GOT3 (cell line): ENCODE data around the gene HOMER2.

Experiments
- DNase-seq: peaks from one replicate; lab custom pipeline; 2025; ENCODE audit warnings: mixed read lengths; lab: John Stamatoyannopoulos, UW

Gene HOMER2

DNA sequence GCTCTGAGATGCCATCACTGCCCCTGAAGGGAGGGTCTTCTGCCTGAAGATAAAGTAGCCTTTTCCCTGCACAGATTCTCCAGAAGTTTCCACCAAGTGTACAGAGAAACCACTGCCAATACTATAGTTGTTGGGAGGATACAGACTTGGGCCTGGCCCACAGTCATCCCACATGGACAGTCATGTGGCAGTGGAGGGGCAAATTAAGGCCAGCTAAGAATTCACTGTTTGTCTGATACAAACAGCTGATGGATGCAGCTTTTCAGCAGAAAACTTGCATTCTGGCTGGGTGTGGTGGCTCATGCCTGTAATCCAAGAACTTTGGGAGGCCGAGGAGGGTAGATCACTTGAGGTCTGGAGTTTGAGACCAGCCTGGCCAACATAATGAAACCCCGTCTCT, 22.1 kb downstream of the HOMER2 start:
- no peak for DNase-seq

DNA sequence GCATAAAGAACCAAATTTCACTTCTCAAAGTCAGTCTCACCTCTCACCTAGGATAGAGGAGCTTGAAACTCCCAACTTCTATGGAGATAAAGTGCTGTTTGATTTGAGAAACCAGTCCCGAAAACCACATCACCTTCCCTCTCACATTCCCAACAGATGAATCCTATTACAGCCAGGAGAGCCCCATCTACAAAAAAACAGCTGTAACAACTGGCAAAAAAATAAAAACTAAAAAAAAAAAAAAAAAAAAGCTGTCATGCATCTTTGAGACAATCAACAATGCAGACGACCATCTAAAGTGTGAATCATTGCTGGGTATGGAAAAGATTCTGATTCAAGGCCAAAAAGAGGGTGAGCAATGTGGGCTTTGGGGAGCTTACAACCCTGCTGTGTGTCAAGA, 23.8 kb downstream of the HOMER2 start:
- no peak for DNase-seq

DNA sequence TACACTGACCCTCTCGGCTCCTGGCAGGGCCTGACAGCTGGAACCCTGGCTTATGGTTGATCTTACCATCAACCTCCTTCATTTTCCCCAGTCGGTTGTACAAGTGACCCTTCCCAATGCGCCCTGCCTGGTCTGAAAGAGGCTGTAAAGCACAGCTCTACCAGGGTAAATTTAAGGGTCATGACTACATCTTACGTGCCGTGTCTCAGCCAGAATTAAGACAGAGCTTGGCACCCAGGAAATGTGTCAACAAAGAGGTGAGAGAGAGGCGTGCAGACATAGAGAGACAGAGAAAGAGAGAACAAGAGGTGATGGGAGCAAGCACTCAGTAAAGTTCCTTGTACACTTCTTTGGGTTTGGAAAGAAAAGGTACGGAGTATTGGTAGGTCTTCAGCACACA, 28.8 kb downstream of the HOMER2 start:
- no peak for DNase-seq

GRCh38 chr15:82922737-82923136, 29.8 kb downstream of the HOMER2 start:
- DNase-seq, result no peak

- DNase-seq, result no peak
These were observed 30.6 kb downstream of the HOMER2 start for GRCh38 chr15:82921939-82922338.

DNA sequence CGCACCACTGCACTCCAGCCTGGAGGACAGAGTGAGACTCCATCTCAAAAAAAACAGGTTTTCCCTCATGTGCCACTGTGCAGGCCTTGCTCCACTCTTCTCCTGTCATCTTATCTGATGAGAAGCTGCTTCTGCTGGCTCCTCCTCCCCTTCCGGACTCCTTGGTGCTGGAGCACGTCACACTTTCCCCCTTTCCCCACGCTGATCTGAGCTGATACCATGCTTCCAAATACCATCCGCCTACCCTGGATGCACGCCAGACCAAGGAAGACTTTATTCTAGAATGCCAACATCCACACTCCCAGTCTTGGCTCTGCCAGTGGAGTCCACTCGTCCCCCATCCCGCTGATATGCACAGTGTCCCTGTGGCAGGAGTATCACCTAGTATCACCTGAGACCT, 31.3 kb downstream of the HOMER2 start:
- DNase-seq, result no peak

GRCh38 chr15:82919231-82919886, 33.2 kb downstream of the HOMER2 start:
- DNase-seq, result no peak

DNA sequence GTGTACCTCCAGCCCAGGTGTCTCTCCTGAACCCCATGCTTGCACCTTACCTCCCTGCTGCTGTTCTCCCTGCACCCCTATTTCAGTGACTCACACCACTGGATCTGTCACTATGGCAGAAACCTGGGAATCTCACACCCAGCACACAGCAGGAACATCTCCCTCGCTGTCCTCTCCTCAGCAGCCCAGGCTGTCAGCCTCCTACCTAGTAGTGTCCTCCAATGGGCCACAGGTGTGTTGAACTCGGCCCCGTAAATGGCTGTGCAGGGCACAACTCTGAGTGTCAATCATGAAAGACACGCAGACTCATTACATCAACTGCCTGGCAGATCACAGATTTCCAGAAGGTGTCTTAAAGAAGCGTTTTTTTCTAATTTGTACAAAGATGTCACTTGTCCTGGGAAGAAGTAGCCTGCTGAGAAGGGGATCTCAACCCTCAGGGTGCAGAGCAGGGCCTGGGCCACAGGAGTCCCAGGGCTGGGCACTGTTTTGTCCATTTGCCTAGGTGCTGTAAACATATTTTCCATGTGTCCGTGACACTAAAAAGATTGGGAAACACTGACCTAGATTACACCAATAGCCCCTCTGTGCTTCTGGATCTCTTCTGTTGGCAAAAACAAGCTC, 33.8 kb downstream of the HOMER2 start:
- no peak for DNase-seq

- no peak for DNase-seq
These were observed 34.4 kb downstream of the HOMER2 start for GRCh38 chr15:82918162-82918561.

DNA sequence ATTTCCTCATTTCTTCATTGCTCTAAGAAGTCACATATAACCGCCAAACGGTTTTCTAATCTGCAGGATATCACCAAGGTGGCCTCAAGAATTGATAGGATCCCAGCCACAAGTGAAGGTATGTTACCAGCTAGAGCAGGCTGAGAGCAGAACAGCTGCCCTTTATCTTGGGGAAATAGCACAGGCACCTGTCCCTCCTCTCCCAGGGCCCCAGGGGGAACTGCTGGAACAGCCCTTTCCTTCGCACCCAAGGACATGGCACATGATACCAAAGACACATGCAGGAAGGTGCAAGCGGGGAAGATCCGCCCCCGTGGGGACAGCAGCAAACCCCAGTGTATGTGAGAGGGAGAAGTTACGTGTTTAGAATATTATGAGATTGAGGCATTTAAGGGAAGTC, 35.3 kb downstream of the HOMER2 start:
- no peak for DNase-seq

DNA sequence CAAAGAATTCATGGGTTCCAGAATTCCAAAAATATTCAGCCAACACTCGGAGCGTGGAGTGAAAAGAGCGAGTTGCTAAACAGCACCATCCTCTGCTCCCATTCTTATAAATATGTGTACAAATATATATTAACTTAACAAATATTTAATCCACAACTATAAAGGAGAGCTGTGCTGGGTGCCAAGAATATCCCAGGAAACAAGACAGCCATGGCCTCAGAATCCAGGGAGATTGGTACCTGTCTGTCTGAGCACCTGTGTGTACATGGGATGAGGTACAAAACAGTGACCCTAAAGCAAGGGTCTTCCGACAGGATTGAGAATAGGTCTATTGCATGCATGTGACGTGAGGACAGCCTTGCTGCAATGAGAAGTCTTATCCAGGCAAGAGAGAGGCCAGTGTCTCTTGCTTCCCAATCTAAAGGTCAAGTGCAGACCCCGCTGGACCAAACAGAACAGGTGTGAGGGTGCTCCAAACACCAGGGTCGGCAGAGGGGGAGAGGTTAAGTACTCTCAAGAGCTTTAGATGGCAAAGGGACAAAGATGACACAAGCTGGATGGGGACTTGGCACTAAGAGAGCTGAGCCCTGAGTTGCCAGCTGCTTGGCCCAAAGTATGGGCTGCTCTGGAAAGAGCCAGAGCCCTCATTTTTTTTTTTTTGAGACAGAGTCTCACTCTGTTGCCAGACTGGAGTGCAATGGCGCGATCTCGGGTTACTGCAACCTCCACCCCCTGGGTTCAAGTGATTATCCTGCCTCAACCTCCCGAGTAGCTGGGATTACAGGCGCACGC, 36.2 kb downstream of the HOMER2 start:
- no peak for DNase-seq

- DNase-seq, result no peak
These were observed 38.1 kb downstream of the HOMER2 start for GRCh38 chr15:82914396-82914795.

GRCh38 chr15:82911458-82911857, 41.1 kb downstream of the HOMER2 start:
- no peak for DNase-seq

DNA sequence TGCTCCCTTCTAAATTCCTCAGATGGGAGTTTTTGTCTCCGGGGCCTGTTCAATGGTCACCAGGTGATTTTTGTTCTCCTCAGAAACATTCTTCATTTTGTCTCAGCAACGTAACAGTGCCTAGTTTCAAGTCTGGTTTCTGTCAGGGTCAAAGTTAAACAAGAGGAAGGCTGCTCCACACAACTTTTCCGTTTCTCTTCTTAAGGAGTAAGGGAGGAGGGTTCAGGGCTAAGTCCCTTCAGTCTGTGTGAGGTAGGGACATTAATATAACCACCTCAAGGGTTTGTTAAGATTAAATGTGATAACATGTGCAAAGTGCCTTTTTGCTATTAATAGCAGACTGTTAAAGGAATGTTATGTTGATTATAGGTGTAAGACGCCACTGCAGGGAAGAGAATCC, 41.8 kb downstream of the HOMER2 start:
- DNase-seq, result no peak

DNA sequence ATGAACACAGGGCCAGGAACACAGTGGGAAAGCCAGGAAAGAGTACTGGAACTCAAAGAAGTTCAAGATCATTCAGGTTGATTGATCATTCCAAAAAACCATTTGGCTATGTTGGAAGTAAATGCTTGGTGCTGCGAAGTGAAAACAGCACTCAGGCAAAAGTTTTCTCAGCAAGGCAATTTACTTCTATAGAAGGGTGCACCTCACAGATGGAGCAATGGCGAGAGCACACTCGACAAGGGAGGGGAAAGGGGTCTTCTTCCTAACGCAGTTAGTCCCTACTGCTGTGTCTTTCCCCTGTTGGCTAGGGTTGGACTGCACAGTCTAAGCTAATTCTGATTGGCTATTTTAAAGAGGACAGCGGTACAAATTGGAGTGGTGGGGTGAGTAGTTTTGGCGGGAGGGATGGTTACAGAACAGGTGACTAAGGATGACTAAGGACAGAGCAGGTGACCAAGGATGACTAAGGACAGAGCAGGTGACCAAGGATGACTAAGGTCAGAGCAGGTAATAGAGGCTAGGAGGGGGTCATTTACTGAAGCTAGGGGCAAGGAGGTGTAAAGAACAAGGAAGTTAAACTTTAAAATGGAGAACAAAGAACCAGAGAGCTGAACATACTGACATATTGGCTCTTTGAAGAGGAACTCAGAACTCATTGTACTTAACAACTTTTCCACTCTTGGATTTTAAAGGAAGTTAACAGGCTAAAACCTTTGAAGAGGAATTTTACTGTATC, 43.3 kb downstream of the HOMER2 start:
- DNase-seq, result no peak

DNA sequence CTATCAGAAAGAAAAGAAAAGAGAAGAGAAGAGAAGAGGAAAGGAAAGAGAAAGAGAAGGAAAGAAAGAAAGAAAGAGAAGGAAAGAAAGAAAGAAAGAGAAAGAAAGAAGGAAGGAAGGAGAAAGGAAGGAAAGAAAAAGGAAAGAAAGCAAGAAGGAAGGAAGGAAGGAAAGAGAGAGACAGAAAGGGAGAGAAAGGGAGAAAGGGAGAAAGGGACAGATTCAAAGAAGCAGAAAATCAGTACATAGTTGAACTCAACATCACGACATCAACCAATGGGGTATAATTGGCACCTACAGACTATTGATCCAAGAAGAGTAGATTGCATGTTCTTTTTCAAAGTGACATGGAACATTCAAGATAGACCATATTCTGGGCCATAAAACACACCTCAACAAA, 45.2 kb downstream of the HOMER2 start:
- no peak for DNase-seq

DNA sequence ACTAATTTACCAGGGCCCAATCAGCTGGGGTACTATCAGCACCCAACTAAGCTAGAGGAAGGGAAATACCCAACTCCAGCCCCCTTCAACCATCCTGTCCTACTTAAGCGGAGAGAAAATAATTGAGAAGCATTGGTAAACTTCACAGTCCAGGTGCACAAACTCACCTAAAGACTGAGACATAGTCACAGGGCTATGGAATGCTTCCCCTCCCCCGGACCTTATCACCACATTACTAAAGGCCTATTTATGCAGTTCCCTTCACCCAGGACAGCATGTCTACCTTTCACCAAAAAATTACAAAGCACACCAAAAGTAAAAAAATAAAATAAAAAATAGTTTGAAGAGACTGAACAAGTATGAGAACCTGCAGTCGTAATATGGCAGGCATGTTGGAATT, 47.9 kb downstream of the HOMER2 start:
- no peak for DNase-seq

DNA sequence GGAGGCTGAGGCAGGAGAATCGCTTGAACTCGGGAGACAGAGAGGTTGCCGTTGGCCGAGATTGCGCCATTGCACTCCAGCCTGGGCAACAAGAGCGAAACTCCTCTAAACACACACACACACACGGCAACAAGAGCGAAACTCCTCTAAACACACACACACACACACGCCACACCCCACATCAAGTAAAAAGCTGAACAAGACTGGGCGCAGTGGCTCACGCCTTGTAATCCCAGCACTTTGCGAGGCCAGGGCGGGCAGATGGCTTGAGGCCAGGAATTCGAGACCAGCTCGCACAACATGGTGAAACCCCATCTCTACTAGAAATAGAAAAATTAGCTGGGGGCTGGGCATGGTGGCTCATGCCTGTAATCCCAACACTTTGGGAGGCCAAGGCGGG, 49.0 kb downstream of the HOMER2 start:
- DNase-seq, result no peak

DNA sequence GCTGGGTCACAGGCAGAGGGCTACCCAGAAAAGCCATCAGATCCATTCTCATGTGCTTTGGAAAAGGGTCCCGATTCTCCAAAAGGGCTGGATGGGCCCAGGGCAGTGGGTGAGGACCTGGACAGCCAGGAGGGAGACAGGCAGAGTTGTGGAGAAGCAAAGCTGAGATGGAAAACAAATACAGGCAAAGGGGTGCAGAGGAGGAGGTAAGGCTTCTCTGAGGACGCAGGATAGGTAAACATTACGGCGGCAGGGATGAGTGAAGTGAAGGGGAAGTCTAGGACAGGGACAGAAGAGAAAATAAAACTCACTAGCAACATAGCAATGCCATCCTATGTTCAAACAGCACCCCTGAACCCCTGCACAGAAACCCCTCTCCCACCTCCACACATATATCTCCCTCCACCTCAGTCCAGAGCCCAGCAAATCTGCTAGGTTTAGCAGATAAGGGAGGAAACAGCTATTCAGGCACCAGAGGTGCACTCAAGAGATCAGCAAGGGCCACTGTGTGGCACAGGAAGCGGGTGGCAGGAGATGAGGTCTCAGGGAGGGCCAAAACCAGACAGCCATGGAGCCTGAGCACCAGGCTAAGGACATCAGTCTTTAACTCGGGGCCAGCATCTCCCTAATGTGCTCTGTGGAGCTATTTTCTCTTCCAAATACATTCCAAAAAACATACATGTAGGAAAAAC, 51.3 kb downstream of the HOMER2 start:
- no peak for DNase-seq

- DNase-seq, result no peak
These were observed 51.9 kb downstream of the HOMER2 start for GRCh38 chr15:82900511-82901060.

DNA sequence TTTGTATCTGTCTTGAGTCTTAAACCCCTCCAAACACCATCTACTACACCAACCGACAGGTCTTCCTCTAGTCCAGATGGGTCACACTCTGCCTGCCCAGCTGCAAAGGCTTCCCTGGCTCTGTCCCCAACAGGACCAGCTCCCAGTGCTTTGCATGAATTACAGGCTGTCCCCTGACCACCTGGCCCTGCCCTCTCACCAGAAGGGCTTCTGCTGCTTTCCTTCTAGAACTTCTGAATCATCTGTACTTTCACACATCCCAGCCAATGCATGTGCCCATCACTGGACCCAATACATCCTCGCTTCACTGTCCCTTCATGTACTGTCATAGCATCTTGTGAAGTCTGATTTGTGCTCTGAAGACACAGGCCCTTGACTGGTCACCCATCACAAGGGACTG, 53.6 kb downstream of the HOMER2 start:
- no peak for DNase-seq

GRCh38 chr15:82895983-82896382, 56.5 kb downstream of the HOMER2 start:
- no peak for DNase-seq
